NCI-H128 (cell line): ENCODE data around the gene LMX1B.
A peak's percentile ranks its signal among the peaks of the same experiment; 100 is the strongest.

Experiments
- DNase-seq: peaks from one replicate; lab custom pipeline; 2025; ENCODE audit not compliant: unreplicated experiment; lab: John Stamatoyannopoulos, UW

The LMX1B gene

DNA sequence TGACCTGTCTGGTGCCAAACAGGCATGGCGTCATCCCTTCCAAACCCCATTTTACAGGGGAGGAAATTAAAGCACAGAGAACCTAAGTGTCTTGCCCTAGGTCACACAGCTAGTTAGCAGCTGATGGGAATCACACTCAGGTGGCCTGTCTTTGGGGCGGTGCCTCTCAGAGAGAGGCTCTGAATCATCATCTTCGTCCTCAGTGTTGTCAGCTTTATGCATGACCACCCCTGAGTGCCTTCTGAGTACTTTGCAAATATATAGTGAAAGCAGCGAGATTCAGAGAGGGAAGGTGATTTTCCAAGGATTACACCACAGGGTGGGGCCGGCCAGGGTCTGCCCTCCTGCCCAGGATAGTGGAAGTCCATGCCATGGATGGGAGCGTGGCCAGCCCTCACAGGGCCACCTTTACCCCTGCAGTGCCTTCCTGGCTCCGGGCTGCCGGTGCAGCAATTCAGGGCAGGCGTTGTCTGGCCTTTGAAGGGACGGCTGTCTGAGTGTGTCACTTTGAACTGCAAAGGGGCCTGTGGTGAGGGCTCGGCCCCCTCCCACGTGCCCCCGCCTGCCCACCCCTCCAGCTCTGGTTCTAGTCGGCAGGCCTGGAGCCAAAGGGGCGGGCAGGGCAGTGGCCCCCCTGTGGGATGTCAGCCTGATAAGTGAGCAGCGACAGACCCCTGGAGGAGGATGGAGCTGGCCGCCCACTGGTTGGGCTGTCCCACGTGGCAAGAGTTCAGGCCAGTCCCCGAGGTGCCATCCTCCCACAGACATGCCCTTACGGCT is 16.9 kb downstream of the LMX1B start:
- DNase-seq, result no peak

DNA sequence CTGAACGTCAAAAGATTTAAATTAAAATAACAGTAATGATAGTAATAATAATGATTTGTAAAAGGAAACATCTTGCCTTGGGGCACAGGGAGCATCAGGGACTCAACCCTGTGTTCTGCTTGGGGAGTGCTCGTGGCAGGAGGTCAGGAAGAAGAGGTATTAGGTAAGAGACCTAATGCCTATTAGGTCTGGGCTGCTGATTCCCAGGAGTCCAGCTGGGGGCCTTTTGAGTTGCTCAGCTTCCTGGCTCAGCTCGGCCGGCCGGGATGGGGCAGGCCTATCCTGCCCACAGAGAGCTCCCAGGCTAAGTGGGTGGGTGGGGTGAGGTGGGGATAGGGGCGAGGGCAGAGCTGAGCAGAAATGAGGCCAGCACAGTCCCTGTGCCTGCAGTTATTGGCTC is 17.5 kb downstream of the LMX1B start:
- no peak for DNase-seq

DNA sequence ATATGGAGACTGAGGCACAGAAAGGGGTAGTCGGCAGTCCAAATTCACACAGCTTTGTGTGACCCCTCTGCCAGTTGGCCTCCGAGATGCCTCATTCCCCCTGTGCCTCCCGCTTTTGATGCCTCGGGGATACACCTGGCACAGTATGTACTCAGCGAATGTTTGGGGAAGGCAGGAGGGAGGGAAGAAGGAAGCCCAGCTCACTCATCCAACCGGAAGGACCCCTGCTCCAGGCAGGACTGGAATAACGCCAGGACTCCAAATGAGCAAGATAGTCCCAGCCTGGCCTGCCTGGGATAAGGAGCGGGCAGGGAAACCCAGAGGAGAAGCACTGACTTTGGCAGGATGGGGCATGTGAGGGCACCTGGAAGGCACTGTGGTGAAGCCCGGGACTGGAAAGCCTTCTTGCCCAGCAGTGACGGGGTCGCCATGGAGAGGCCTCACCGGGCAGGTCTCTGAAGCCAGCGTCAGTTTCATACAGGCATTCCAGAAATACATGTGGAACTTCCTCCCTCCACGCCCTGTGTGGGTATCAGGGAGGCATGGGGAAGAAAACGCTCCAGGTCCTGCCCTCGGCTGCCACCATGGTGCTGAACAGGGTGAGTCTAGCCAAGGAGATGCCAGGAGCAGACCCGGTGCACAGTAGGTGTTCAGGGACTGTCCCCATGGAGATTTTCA is 20.3 kb downstream of the LMX1B start:
- no peak for DNase-seq

DNA sequence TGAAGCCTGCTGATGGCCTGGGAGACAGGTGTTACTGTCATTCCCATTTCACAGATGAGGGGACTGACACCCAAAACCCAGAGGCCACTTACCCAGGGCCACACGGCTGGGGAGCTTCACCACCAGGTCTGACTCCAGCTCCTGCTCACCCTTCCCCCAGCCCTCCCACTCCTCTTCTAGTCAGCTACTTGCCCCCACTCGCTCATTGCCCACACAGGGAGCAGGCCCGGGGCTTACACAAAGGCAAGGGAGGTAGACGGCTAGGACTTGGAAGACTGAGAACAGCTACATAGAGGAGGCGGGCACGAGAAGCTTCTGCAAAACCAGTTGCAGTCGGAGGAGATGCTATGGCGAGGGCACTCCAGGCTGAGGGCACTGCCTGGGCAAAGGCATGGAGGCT is 21.3 kb downstream of the LMX1B start:
- no peak for DNase-seq

DNA sequence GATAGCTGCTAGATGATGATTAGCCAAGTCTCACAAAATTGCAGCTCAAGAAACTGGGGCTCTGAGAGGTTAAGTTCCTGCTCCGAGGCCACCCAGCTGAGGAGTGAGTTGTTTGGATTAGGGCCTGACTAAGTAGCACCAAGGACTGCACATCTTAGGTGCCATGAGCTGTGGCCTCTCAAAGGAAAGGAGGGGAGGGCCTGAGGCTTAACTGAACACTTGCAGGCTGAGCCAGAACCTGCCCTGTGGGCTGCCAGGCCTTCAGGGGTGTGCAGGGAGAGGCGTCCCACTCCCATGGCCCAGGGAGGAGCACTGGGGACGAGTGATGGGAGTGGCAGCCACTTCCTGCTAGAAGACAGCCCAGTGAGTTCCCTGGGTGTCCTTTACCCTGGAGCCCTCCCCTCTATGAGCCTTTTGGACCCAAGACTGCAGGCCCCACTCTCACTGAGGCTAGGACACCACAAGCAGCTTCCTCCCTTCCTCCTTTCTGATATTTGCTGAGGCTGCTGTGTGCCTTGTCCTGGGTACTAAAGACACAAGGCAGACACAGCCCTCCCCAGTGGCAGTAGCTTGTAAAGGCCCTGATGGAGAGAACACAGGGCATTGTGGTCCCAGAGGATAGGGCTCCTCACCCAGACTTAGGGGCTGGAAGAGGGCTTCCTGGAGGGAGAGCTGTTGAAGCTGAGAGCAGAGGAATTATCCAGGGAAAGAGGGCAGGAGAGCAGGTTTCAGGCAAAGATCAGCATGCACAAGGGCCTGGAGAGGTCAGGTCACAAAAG is 22.1 kb downstream of the LMX1B start:
- no peak for DNase-seq

DNA sequence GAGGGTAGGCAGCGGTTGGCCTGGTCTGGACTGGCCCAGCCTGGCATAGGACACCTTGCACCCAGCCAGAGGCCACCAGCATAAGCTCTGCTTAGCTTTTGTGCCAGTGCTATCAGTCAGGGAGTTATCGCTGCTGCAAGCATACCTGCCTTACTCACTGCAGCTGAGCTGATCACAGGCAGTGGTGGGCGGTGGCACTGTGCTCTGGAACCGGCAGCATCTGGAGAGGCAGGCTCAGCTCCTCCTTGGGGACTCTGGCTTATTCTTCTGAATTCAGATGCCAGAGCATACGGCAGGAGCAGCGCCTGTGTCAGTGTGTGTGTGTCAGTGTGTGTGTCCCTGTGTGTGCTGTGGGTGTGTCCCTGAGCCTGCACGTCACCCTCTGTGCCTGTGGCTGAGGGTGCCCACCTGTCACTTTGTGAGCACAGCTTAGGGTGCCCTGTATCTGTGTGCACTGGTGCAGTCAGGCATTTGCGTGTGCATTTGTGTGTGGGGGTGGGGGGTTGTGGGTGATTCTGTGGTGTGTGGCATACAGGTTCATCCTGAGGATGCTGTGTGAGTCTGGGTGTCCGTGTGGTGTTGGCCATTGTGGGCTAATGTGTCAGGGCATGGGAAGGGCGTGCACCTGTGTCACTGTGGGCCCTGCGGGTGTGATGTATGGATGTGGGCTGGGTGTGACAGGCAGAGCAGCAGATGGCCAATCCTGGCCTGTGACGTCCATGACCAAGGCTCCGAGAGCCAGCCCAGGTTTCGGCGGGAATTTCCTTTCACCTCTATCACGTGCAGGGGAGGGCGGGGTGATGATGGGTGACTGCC is 23.5 kb downstream of the LMX1B start:
- DNase-seq, result no peak

DNA sequence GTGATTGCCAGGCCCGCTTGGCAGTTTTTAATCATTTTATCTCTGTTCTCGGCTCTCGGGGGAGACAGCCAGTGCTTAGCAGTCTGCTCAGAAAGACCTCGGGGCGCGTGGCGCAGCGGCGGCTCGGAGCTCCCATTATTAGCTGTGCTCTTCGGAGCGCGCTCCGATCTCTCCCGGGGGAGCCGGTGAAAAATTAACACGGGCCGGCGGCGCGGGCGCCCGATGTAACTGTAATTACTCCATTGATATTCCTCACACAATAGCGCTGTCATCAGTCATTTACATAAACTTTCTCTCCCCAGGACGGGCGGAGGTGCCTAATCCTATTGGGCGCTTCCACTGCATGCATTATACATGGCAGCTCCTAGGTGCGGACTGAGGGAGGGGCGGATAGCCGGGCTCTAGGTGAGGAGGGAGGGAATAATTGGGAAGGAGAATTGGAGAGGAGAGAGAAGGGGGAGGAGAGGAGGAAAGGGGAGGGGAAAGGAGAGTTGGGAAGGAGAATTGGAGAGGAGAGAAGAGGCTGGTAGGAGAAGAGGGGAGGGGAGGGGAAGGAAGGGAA is 24.9 kb downstream of the LMX1B start:
- peak; percentile 12 for DNase-seq

DNA sequence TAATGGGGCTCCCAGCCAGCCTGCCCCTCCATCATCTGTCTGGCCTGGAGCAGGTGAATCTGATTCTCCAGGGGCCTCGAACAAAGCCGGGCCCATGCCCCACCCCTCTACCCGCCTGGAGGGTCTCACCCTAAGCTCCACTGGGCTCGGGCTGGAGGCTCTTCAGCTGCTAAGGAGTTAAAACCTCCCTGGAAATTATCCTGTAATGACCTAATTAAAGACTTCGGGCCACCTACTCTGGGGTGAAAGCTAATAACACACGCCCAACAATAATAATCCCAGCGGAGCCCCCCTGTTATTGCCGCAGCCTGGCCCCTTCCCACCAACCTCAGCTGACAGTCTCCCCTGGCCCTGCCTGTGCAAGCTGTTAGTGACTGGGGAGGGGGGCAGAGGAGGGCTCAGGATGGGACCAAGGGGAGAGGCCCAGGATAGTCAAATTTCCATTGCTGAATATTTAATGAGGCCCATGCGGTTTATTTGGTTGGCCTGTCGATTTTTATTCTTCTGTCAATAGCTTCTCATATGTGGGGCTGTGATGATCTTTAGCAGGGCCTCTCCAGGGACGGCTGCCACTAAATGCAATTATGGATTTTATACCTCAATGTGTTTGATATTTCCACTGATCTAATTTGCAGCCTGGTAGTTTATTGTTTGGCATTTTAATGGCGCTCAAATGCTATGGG is 25.7 kb downstream of the LMX1B start:
- DNase-seq, result no peak

DNA sequence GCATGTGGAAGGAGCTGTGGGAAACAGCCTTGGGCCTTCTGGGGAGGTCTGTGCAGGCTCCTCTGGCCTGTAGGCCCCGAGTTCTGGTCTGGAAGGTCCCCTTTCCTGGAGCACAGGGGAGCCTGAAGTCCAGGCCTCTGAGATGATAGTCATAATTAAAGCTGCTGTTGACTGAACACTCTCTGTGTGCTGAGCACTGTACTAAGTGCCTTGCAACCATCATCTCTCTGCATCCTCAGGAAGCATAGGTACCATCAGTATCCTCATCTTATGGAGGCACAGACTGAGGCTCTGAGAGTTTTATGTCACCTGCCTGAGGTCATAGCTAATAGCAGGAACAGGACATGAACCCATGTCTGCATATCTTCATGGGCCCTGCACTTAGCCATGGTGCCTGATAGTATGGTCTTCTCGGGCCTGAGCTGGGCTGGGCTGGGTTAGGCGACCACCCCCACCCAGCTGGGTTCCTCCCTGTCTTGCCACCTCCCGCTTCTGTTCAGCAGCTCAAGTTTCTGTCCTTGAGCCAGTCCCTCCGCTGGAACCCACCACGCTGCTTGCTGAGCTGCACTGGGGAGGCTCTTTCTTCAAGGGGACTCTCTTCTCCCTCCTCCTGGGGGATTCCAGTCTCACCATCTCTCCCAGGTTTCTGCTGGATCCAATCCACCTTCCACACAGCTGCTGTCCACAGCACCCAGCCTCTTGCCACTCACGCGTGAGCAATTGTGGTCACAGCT is 27.6 kb downstream of the LMX1B start:
- no peak for DNase-seq

DNA sequence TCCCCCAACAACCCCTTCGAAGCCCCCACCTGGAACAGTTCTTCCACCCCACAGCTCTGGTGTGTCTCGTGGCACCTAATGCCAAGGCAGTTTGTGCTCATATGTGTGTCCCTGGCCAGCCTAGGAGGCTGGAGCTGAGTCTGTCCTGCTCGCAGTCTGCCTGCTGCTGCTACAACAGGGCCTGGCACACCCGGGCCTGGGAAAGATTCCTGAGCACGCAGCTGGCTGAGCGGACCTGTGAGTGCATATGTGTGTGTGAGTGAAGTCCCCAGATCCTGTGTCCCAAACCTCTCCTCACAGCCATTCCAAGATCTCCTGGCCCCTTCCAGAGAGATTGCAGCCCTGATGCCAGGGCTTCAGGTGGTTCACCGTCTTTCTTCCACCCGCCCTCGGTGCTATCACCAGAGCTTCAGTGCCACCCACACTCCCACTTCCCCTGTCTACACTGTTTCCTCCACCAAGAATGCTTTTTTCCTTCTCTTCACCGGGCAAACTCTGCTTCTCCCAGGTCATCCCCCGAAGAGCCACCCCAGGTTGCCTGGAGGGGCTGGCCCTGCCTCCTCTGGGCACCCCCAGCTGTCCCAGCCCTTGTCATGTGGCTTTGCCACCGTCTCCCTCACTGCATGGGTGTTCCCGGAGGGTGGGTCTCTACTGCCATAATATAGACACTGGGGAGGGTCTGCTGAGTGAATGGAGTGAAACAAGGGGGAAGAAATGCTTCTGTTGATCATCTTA is 28.4 kb downstream of the LMX1B start:
- DNase-seq, result no peak

DNA sequence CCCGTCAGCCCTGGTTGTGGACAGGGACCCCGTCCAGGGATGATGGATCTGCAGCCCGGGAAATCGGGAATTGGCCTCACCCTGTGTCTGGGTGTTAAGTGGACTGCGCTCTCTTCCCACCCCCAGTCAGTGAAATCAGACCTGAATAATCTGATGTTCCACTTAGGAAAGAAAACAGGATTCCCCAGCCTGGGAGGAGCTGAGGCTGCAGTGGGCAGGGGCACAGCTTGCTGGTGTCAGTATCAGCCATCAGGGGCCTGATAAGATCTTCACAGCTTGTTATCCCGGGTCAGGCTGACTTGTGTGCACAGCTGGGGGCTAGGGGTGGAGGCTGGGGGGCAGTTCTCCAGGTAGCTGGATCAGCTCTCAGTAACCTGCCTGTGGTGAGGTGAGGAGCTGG is 29.1 kb downstream of the LMX1B start:
- DNase-seq, result no peak

DNA sequence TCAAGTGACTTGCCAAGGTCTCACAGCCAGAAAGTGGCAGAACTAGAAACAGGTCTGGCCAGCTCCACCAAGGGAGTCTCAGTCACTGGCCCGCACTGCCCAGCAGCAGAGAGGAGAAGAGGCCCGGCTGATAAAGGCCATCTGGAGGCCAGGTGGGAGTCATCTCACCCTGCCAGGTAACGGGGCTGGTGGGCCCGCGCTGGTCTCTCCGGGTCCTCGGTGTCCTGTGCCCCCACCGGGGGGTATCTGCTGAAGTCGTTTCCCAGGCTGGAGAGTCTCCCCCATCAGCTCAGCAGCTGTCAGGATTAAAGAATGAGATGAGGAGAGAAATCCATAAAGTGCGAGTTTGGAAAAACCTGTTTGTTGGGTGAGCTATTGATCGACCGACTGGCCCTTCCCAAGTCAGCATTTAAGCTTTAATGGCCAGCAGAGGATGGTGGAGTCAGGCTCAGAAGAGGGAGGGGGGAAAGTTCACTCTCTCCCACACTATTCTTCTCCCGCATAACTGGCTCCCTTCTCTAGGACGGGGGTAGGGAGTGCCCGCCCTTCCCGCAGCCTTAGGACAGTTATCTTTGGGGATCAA is 30.3 kb downstream of the LMX1B start:
- DNase-seq, result no peak

DNA sequence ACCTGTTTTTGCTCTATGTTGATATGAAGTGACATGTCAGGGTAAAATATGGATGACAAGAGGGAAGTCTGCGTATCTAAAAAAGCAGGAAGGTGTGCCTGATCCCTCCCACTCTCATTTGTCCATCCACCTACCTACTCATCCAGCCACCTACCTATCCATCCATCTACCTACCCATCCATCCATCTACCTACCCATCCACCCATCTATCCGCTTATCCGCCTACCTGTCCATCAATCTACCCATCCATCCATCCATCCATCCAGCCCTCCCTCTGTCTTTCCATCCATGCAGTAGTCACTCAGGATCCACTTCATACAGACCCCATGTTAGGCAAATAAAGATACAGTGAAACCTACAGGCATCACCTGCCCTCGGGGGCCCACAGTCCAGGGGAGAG is 32.4 kb downstream of the LMX1B start:
- DNase-seq, result no peak

DNA sequence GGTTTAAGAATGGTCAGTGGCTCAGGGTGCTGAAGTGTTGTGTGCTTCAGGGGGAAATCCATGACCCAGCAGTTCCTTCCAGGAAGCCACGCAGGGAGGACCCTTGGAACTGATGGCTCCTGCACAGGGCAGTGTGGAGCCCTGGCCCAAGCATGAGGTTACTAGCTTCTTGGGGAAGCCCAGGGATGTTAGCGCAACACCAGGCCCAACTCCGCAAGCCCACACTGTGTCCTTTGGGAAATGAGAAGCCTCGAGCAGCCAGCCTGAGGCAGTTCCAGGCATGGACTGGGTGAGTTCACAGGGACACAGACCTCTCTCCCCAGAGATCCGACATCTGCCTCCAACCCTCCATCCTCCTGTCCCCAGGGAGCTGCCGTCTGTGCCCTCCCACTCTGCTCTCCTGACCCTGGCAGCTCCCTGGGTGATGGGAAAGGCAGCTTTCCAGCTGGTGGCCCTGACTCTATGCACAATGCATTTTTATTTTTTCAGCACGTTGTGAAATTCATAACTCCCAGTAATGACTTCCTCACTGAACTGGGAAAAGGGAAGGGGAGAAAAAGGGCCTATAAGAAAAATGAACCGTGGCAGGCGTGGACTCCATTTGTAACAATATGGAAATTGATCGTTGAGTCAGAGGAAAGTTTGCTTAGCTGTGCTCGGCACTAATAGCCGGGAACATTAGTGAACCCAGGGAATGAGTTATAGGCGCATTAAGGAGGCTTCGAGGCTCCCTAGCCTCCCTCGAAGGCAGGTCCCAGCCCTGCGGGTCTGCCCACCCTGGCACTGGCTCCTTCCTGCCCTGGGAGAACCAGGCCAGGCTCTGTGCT is 34.1 kb downstream of the LMX1B start:
- DNase-seq, result no peak

DNA sequence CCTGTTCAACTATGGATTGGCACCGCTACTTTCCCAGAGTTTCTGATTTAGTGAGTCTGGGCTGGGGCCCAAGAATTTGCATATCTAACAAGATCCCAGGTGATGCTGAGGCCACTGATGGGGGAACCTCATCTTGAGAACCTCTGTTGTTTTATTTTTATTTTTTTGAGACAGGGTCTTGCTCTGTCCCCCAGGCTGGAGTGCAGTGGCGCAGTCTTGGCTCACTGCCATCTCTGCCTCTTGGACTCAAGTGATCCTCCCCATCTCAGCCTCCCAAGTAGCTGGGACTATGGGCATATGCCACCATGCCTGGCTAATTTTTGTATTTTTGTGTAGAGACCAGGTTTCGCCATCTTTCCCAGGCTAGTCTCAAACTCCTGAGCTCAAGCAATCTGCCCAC is 35.7 kb downstream of the LMX1B start:
- DNase-seq, result no peak

DNA sequence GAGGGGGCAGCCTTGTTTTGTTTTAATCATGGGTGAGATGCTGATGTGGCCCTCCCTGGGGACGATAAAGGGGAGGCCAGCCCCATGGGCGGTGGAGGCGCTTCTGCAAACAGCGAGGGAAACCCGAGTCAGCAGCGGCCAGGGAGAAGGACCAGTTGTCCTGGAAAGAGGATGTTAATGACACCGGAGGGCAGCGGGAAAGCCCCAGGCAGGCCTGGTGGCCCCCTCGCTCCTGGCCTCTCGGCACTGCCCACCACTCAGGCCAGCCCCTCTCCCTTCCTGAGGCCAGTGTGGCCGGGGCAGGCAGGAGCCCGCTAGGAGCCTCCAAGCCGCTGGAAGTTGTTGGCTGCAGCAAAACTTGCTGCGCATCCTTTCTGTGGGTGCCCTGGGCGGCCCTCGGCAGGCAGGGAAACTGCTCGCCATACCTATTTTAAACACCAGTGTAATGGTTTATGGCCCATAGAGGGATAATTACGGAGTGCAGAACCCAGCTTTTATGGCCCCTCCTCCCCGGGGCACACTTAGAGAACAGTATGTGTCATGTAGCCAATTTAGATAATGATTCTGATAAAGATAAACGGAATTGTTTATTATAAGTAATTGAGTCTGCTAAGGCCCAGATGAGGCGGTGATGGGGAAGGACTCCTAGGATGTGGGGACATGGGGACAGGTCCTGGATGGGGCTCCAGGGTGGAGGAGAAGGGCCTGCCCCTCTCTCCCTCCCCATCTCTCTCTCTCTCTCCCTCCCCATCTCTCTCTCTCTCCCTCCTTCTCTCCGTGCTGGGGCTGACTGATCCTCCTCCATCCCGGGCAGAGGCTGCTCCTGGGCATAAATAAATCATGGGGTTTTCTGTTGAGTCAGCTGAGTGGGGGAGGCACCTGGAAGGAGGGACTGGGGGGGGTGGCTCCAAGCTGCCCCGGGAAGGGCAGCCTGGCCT is 36.9 kb downstream of the LMX1B start:
- DNase-seq, result no peak

DNA sequence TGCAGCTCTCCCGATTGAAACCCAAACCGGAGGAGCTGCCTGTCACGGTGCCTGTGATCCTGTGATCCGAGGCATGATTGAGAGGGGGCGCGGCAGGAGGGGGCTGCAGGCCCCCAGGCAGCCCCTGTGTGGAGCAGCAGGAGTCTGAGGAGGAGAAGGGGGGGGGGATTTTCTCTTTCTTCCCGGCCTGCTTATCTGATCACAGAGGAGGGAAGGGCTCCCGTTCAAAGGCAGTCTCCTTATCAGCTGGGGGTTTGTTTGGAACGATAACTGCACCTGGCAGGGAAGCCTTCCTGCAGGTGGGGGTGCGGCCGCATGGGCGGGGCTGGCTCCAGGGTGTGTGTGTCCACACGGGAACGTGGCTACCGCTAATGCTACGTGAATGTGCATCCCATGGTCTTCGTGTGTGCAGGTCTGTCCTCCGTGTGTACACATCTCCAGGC is 38.4 kb downstream of the LMX1B start:
- DNase-seq, result no peak
